HL-60/S4 treated with phorbol 12-myristate 13-acetate at 8.2 ng/mL for 4 days and 3 days (cell line): ENCODE data around the gene DZANK1.
"Not testable (repeated sequence)": the region's sequence is repeated elsewhere in the genome, so short reads cannot be mapped to it uniquely, and the experiment has no call there.

ENCODE experiments used
- in situ Hi-C: fragments of 300-500 bp; cut with MboI; formaldehyde crosslinking; loops from 2 replicates; pipeline ENCODE4 v1.15.0; 2022; ENCODE audit warnings: low sequenced_read_pairs

Gene DZANK1

GRCh38 chr20:18466894-18467730, at the start of gene DZANK1, which contains the start of gene POLR3F:
TSS of gene DZANK1 (minus strand) at chr20:18467030. CDS start at chr20:18465358, 1,672 bp downstream.
TSS of gene POLR3F (plus strand) at chr20:18467390. CDS start at chr20:18467507, 117 bp downstream.
- in situ Hi-C loops: no loop called here

DNA sequence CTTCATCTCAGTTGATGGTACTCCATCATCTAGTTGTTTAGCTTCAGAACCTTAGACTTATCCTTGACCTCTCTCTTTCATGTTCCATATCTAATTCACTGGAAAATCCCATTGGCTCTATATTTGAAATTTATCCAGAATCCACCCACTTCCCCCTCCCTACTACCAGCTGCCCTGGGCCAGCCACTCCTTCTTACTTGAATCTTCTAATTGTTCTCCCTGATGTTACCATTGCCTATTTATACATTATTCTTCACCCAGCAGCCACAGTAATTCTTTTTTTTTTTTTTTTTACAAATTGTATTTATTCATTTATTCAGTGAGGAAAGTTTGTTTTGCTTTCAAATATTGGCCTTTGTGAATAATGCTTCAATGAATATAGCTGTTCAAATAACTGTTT, 49.1 kb upstream of the DZANK1 start:
- in situ Hi-C loops: no loop called here

- in situ Hi-C loops: no loop called here
Observed at GRCh38 chr20:18514127-18514526, 47.3 kb upstream of the DZANK1 start.

DNA sequence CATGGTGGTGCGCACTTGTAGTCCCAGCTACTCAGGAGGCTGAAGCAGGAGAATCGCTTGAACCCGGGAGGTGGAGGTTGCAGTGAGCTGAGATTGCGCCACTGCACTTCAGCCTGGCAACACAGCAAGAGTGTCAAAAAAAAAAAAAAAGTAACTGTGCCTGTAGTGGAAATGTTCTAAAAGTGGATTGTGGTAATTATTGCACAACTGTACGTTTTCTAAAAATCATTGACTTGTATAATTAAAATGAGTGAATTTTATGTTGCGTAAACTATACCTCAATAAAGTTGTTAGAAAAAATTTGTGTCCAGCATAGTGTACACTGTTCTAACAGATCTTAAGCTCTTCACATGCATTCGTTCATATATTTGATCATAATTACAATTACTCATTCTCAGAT, 46.4 kb upstream of the DZANK1 start:
- in situ Hi-C loops: no loop called here

DNA sequence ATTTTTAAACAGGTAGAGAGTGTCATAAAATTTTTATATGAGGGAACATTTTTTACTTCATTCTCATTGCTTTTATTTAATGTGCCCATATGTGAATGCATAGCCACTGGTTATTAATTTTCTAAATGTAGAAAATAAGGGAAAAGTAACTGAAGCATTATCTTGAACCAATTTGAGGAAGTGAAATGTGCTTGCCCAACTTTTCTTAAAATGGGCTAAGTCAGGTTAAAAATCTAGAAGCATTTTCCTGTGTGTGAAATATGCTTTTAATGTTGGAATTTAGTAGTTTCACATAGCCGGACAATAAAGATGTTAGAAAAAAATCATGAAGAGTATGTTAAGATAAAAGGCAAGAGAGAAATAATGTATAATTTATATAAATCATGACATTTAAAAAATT, 44.7 kb upstream of the DZANK1 start:
- in situ Hi-C loops: no loop called here

DNA sequence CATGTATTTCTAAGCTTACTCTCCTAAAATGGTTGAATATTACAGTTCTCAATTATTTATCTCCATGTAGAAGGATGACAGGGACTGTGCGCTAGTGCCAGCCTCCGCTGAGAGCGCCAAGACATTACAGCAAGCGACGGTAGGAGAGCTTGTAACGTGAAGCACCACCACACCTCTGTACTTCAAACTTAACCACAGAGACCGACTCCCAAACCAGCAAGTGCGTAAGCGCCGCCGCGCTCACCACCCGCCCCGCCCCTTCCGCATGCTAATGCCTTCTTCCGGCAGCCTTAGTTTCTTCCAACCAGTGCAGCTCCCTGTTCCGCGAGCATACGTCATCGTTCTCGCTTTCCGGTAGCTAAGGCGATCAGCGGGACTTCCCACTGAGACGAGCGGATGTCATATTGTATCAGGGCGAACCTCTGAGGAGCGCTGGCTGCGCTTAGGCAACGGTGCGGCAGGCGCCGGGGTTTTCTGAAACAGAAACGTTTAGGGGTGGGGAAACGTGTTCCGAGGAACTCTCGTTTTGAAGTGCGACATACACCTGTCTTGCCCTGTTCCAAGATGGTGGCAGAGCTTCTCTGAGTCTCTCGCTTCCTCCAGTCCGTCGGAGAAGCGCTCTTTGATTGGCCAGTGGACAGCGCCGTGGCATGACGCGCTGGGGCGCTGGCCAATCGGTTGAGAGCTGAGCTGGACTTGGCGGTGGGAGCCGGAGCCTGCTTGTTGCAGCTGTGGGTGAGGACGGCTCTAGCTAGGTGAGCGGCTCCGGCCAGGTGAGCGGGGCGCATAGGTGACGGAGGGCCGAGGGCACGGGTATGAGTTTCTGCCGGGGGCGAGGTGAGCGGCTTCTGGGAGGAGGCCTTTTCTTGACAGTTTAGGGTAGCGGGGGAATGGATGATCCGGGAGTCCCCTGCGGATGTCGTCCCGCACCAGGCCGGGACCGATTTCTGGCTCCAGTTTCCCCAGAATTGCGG, 40.7 kb upstream of the DZANK1 start, which contains the start of gene SEC23B:
Gene SEC23B, plus strand, starts transcription at position 723 of the 974 bp plus-strand sequence. CDS start 2,896 bp downstream, outside the sequence.
- in situ Hi-C loops: no loop called here

DNA sequence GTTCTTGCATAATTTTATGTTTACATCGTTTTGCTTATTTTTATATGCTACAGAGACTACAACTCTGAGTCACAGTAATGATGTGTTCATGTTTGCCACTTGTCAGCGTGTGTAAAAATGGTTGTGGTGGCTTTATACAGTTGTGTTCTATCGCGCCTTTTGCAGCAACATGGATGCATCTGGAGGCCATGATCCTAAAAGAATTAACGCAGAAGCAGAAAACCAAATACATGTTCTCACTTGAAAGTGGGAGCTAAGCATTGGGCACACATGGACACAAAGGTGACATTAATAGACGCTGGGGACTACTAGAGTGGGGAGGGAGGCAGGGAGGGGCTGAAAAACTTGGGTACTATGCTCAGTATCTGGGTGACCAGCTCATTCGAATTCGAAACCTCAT, 39.9 kb upstream of the DZANK1 start:
- in situ Hi-C loops: no loop called here

DNA sequence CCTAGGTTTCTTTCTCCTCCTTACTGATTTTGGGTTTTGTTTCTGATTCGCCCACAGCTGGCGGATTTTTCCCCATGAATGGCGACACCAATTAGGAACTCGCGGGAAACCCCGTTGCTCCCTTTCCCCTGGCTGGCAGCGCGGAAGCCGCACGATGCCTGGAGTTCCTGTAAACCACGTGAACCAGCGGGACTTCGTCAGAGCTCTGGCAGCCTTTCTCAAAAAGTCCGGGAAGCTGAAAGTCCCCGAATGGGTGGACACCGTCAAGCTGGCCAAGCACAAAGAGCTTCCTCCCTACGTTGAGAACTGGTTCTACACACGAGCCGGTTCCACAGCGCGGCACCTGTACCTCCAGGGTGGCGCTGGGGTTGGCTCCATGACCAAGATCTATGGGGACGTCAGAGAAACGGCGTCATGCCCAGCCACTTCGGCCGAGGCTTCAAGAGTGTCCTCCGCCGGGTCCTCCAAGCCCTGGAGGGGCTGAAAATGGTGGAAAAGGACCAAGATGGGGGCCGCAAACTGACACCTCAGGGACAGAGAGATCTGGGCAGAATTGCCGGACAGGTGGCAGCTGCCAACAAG, 37.7 kb upstream of the DZANK1 start:
- in situ Hi-C loops: no loop called here

GRCh38 chr20:18501672-18502071, 34.8 kb upstream of the DZANK1 start:
- in situ Hi-C loops: not testable (repeated sequence)

DNA sequence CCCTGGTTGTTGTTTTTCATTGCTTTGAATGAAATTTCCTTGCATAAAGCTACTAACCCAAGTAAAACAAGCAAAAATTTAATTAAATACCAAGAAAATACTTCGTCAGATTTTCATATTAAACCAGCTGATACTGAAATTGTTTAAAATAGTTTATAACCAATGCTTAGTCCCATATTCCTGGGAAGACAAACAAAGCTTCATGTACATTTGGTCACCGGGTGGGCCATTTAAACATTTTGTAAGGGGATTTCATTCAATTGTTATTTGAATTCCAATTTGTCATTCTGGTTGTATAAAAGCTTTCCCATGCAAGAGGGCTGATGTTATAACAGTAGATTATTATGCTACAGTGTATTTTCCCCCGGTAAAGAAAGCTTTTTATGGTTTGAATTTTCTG, 30.8 kb upstream of the DZANK1 start:
- in situ Hi-C loops: no loop called here

DNA sequence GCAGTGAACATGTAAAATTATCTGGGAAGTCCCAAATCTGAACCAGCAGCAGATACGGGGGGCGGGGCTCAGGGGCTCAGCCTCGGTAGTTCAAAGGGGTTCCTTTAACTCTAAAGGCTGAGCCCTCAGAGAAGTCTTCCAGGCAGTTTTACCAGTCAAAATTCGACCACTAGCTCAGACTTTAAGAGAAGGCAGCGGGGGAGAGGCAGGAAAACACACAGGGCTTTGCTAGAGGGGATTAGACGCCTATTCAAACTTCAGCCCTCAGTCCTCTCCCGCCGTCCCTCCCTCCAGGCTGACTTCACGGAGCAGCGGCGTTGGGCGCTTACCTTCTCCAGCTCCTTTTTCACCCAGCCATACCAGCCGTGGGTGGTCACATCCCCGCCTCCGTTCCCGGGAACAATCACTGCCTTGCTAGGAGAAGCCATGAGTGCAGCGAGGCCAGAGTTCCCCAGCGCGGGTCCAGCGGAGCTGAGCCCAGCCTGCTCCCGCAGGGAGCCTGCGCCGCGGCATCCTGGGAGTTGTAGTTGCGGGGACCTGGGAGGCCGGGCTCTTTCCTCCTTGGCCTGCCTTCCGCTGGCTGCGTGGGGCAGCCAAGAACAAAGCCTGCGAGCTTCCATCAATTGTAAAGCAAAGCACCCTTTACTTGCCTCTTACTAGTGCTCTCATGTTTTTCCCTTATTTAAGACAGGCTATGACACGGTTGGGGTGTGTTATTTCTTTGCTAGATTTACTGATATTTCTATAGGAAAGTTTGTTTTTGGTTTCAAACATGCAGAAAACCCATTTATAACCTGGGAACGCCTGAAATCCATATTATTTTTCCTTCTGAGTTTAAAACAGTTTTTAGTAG, 30.1 kb upstream of the DZANK1 start, which contains the start of gene RBBP9:
Gene RBBP9, minus strand, starts transcription at position 486 of the 853 bp plus-strand sequence. Its CDS starts 58 bp downstream, at position 428.
- in situ Hi-C loops: no loop called here

DNA sequence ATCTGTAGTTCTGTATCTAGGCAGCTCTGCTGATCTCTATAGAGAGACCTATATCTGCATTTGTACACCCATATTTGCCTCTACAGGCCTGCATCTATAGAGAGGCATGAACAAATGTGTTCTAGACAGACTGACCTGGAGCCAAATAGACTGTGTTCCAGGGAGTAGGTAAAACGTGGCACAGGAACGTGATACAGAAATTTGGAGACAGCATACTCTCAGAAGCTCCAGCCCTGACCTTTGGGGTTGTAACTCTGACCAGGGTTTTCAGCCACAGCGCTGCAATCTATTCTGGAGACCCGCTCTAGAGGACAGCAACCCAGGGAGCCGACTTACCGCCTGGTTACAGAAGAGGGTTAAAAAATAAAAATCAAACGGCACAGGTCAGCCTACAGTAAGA, 29.2 kb upstream of the DZANK1 start:
- in situ Hi-C loops: no loop called here

DNA sequence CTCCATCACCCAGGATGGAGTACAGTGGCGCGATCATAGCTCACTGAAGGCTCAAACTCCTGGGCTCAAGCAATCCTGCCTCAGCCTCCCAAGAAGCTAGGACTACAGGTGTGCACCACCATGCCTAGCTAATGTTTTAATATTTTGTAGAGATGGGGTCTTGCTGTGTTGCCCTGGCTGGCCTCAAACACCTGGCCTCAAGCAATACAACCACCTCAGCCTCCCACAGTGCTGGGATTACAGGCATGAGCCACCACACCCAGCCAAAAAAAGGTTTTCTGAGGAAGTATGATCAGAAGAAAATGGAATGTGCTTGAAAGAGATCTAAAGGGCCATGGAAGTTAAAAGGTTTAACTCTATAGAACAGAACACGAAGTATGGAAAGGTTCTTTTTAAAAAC, 21.5 kb upstream of the DZANK1 start:
- in situ Hi-C loops: no loop called here

DNA sequence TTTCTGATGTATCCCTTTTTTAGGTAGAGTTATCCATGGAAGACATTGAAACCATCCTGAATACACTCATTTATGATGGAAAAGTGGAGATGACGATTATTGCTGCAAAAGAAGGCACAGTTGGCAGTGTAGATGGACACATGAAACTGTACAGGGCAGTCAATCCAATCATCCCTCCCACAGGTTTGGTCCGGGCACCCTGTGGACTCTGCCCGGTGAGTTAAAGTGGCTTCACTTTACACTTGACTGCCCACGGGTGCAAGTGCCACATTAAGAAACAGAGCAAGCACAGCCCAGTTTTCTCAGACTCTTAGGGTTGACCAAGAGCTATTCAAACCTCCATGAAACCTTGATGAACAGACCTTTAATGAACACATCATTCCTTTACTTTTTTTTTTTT, 14.8 kb upstream of the DZANK1 start:
- in situ Hi-C loops: no loop called here

DNA sequence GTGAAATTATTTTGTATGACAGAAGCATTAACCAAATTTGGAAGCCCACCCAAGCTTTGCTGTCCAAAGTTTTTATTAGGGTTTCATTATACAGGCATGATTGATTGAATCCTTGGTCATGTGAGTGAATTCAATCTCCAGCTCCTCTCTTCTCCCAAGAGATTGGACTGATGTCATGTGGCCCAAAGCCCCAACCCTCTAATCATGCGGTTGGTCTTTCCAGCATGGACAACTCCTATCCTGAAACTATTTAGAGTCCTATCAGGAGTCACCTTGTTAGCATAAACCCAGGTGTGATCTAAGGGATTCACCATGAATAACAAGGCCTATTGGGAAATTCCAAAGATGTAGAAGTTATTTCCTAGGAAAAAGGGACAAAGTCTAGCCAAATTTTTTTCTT, 11.0 kb upstream of the DZANK1 start:
- in situ Hi-C loops: no loop called here

GRCh38 chr20:18477218-18477617, 10.4 kb upstream of the DZANK1 start:
- in situ Hi-C loops: no loop called here

- in situ Hi-C loops: no loop called here
Observed at GRCh38 chr20:18466574-18466893, 296 bp downstream of the DZANK1 start.

GRCh38 chr20:18465536-18466200, 1.2 kb downstream of the DZANK1 start:
- in situ Hi-C loops: no loop called here

DNA sequence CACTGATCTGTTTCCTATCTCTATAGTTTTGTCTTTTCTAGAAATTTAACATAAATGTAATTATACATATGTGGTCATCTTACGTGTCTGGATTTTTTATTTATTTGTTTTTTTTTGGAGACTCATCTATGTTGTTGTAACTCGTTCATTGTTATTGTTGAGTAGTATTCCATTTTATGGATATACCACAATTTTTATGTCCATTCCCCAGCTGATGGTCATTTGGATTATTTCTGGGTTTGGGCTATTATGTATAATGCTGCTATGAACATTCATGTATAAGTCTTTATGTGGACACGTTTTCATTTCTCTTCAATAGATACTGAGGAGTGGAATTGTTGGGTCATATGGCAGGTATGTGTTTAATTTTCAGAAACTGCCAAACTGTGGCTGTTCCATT, 10.2 kb downstream of the DZANK1 start:
- in situ Hi-C loops: no loop called here

- in situ Hi-C loops: no loop called here
Observed at GRCh38 chr20:18443886-18444285, 22.9 kb downstream of the DZANK1 start.
